ENCODE data around the gene SPATC1L.
"Not testable (repeated sequence)": the region's sequence is repeated elsewhere in the genome, so short reads cannot be mapped to it uniquely, and the experiment has no call there.

SPATC1L gene

GRCh38 chr21:46183337-46183909, 836 bp downstream of the SPATC1L start:
- not testable (repeated sequence) for DNase-seq (ENCODE audit: low spot score)

DNA sequence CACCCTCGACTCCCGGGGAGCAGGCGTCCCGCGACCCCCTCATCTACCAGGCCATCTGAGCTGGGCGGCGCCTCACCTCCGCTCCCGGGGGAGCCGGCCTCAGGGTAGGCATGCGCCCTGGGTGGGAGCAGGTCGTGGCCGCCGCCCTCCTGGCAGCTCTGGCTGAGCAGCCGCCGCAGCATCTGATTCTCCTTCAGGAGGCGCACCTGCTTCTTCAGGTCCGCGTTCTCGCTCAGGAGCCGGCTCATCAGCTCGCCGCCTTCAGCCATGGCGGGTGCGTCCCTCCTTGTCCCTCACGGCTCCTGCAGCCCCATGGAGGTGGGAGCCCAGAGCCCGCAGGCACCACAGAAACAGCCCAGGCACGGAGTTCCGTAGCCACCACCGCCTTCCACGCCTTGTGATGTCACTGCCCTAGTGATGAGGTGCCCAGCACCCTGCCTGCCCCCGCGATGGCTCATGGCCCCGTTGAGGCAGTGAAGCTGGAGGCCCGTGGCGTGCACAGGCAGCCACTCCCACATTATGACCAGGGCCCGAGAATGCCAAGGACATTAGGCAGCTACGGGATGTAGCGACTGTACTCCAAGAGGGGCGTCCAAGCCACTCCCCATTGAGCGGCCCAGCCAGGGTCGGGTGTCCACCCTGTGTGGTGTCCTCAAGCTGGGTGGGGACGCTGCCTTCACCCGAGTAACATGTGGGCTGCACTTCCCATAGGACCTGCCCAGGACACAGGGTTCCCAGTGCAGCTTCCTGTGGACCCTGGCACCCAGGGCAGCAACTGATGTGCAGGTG, 1.5 kb downstream of the SPATC1L start:
- DNase-seq (ENCODE audit: low spot score), result no peak

- no peak for DNase-seq (ENCODE audit: low spot score)
Measured at GRCh38 chr21:46181953-46182547, 2.2 kb downstream of the SPATC1L start.

DNA sequence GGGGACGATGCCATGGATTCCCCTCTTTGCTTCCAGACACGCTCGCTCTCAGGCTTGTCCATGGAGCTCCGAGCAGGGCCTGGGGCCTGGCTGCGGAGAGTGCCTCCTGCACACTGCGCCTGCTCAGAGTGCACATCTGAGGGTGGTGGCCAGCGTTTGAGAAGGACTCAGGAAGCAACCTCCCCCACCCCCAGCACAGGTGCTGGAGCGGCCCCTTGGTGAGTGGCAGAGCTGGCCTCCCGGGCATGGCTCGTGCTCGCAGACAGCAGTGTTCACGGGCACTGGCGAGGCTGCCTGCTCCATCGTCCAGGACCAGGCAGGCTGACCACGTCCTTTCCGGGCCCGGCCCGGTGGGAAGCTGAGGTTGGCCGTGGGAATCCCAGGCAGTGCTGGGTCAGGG, 2.8 kb downstream of the SPATC1L start:
- DNase-seq (ENCODE audit: low spot score), result no peak

DNA sequence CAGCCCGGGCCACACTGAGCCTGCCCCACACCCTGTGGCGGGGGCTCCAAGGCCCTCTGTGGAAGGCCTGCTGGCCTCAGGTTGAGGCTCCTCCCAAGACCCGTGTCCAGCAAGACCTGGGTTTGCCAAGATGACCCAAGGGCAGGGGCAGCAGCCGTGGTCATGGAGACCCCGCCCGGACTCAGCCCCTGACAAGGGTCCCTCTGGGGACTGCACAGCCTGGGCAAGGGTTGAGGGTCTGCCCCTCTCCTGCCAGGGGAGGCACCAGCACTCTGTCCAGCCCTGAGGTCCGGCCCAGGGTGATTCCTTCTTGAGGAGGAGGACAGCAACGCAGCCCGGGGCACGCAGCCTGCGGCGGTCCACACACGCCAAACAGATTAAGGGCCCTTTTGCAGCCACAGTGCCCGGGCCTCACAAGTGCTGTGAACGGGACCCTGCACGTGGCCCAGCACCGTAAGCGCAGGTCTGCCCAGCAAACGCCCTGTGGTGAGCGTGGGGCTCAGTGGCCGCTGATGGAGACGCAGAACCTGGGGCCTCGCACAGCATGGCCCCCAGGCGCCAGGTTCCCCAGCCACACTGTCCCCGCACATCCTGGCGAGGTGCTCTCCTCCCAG, 3.4 kb downstream of the SPATC1L start:
- DNase-seq (ENCODE audit: low spot score), result no peak

- no peak for DNase-seq (ENCODE audit: low spot score)
Measured at GRCh38 chr21:46180079-46180722, 4.1 kb downstream of the SPATC1L start.

GRCh38 chr21:46179708-46180078, 4.6 kb downstream of the SPATC1L start:
- no peak for DNase-seq (ENCODE audit: low spot score)

DNA sequence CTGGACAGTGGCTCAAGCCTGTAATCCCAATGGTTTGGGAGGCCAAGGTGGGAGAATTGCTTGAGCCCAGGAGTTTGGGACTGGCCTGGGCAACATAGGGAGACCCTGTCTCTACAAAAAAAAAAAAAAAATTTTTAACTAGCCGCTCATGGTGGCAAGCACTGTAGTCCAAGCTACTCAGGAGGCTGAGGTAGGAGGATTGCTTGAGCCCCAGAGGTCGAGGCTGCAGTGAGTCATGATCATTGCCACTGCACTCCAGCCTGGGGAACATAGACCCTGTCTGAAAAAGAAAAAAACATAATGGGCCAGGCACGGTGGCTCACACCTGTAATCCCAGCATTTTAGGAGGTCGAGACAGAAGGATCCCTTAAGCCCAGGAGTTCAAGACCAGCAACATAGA, 5.3 kb downstream of the SPATC1L start:
- DNase-seq (ENCODE audit: low spot score), result no peak

GRCh38 chr21:46176443-46177129, 7.7 kb downstream of the SPATC1L start:
- DNase-seq (ENCODE audit: low spot score), result not testable (repeated sequence)

DNA sequence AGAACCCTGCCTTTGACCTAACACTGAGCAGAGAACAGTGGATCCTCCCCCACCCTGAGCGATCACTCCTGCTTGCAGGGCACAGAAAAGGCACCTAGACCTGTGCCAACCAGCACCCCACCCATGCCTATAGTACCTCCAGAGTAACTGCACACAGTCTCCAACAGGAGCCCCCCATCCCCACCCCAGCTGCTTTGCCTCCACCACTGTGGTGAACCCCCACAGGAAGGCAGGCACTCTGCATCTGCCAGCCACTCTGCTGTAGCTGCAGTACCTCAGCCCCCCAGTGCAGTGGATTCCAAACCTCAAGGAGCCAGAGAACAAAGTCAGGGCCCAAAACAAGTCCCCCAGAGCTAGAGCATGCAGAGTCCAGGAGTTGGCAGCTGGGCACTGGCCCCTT, 10.7 kb downstream of the SPATC1L start:
- DNase-seq (ENCODE audit: low spot score), result no peak

DNA sequence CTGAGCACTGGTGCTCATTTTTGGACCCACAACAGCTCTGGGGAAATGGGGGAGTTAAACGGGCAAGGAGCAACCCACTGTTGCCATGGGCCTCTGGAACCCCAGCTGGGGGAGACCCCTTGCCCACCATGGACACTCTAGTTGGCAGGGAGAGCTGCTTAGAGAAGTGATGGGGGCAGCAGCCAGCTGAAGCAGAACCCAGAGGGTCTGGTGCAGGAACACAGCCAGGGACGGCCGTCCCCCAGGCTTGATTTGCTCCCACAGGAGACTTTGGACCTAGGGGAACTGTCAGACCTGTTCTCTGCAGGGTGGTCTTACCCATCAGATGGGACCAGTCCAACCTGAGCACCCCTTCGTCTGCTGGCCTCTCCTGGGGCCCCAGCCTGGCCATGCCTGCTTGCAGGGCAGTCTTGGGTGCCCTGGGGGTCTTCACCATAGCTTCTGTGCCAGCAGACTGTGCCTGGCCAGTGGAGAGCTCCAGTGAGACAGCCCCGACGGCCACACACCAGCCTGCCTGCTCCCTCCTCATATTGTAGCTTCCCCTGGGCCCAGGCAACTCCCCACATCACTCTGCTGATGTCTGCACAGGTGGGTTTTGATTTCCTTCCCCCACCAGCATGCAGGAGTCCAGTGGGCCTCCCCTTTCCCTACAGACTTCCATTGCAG, 11.3 kb downstream of the SPATC1L start:
- no peak for DNase-seq (ENCODE audit: low spot score)

DNA sequence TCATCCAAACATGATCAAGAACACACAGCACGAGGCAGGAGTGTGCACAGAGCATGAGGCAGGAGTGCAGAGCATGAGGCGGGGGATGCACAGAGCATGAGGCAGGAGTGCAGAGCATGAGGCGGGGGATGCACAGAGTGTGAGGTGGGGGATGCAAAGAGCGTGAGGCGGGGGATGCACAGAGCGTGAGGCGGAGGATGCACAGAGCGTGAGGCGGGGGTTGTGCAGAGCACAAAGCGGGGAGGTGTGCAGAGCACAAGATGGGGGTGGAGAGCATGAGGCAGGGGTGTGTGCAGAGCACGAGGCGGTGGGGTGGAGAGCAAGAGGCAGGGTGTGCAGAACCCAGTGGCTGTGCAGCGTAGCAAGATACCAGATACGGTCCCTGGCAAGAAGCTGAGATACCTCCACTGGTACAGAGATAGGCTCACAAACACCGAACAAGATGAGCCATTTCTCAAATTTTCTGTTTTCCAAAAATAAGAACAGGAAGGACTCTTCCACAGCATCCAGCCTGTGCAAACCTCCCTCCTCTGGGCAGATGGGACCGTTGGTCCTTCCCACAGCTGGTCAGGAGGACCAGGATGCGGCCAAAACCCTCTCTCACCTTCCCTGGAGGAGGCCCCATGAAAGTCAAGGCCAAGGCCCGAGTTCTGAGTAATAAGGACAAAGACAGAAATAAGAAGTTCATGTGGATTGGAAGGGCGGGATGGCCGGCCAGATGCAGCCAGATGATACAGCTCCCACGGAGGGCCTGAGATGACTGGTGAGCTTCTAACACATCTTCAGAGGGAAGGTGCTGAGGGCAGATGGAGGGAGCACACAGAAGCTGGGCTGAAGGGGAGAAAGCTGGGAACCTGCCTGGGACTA, 12.0 kb downstream of the SPATC1L start:
- DNase-seq (ENCODE audit: low spot score), result no peak

GRCh38 chr21:46171585-46171984, 12.7 kb downstream of the SPATC1L start:
- DNase-seq (ENCODE audit: low spot score), result no peak

DNA sequence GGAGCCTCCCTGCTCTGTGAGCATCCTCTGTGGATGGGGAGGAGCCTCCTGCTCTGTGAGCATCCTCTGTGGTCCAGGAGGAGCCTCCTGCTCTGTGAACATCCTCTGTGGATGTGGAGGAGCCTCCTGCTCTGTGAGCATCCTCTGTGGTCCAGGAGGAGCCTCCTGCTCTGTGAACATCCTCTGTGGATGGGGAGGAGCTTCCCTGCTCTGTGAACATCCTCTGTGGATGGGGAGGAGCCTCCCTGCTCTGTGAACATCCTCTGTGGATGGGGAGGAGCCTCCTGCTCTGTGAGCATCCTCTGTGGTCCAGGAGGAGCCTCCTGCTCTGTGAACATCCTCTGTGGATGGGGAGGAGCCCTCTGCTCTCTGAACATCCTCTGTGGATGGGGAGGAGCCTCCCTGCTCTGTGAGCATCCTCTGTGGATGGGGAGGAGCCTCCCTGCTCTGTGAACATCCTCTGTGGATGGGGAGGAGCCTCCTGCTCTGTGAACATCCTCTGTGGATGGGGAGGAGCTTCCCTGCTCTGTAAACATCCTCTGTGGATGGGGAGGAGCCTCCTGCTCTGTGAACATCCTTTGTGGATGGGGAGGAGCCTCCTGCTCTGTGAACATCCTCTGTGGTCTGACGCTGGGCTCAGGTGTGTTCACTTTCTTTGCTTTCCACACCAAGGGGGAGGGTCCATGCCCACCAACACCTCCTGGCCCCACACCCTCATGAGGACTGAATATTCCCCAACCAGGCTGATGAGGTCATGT, 13.6 kb downstream of the SPATC1L start:
- peak; percentile 57 for DNase-seq (ENCODE audit: low spot score)

GRCh38 chr21:46168659-46169386, 15.4 kb downstream of the SPATC1L start:
- DNase-seq (ENCODE audit: low spot score), result no peak

- no peak for DNase-seq (ENCODE audit: low spot score)
Measured at GRCh38 chr21:46168238-46168637, 16.0 kb downstream of the SPATC1L start.

DNA sequence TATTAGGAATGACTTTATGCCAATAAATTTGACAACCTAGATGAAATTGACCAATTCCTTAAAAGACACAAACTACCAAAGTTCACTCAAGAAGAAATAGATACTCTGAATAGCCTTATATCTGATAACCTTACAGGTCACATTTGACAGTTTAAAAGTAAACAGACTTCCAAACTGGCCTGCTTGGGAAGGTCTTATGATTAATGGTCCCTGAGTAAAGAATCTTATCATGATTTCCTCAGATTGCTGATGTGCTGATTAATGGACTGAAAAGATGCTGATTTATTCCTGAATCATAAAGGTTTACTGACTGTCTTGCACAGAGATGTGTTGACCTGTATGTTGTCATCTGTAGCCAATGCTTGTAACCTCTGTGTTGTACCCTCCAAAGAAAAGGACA, 19.2 kb downstream of the SPATC1L start:
- DNase-seq (ENCODE audit: low spot score), result no peak

DNA sequence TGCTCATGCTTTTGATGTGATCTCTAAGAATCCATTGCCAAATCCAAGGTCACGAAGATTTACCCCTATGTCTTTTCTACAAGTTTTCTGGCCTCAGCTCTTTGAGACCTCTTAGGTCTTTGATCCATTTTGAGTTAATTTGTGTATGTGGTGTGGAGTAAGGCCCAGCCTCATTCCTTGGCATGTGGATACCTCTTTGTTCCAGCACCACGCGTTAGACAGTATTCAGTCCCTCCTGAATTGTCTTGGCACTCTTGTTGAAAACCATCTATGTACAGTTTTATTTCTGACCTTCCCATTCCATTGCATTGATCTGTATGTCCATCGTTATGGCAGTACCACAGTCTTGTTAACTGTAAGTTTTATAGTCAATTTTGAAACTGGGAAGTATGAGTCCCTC, 20.9 kb downstream of the SPATC1L start:
- no peak for DNase-seq (ENCODE audit: low spot score)
